ENCODE data around the gene KIAA0825.

- TF ChIP-seq POLR2A (IDR thresholded peaks at IDR 0.05): no peak
- TF ChIP-seq POLR2AphosphoS5 (IDR thresholded peaks at IDR 0.05): no peak
- no peak for TF ChIP-seq CTCF (IDR thresholded peaks at IDR 0.05)
Observed at GRCh38 chr5:94228791-94229190, 389.6 kb downstream of the KIAA0825 start.
